SW 1271 (cell line): ENCODE measurements around the gene DGKB.

Experiments used
- DNase-seq, 2 experiments: peaks; one replicate each; lab custom pipeline; 2025; lab: John Stamatoyannopoulos, UW

DGKB gene

DNA sequence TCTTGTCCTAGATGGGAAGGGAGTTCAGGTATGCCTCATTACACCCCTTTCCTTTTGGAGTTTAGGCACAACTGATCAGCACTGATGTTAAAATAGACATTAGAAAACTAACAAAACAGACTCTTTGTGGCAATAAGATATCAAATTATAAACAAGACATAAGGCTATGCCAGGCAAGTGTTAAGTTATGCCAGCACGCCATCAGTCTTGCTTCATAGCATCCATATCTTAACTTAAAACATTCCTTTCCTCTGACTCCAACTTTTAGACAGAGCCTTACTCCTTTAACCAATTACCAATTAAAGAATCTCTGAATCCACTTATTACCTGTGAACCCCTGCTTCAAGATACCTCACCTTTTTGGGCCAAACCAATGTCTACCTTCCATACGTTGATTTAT is 786.9 kb downstream of the DGKB start:
- DNase-seq, result no peak

DNA sequence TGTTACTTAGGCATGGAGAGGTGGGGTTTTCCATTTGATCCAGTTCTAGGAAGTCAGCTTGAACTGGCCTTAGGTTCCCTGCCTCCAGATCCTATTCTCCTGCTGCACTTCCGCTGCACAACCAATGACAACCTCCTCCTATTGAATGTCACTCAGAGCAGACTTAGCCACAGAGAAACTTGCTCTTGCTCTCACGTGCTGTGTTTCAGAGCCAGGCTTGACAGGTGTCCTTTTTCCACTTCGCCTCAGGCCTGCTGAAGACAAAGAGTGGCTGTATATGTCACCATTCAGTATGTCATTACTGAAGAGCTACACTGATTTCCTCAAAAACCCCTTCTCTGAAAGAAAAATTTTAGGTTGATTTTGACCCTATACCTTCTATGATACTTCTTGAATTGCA is 797.7 kb downstream of the DGKB start:
- no peak for DNase-seq

DNA sequence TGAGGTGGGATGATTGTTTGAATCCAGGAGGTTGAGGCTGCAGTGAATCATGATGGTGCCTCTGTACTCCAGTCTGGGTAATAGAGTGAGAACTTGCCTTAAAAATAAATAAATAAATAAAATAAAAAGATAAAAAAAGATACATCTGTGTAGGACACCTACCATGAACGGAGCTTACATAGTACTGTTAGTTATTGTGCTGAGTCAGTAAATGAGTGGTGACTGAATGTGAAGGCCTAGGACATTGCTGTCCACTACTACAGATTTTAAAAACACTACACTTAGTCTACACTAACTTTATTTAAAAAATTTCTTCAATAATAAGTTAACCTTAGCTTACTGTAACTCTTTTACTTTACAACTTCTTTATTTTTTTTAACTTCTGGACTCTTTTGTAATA is 806.4 kb downstream of the DGKB start:
- DNase-seq, result no peak

DNA sequence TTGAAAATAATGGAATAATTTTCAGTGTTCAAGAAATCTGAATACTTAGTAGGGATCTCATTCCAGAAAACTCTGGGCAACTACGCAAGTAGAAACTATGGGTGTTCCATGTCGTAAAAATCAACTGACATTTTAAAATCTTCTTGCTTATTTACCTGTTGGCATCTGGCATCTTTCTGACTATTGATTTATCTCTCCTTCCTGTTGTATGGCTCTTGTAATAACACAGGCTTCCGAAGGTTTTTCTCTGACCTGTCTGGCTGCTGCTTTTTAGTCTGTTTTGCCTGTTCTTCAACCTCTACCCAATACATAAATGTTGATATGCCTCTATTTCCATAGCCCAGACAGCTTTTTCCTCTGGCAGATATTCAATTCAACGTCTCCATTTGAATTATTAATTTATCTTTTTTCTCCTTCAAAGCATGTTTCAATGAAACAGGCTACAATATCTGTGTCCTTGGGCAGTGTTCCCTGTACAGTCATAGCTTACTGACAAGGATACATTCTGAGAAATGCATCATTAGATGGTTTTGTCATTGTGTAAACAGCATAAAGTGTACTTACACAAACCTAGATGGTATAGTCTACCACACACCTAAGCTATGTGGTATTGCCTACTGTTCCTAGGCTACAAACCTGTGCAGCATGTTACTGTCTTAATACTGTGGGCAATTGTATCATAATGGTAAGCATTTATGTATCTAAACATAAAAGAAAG is 807.2 kb downstream of the DGKB start:
- no peak for DNase-seq
